ENCODE data around the gene NECAB2. TPM values are rescaled to one million over a fixed set of nuclear protein-coding genes. Genes with fewer than 3 reads are reported as not detected.

The NECAB2 gene
- total RNA-seq, 4 donors from 2014 or later, result not detected

- TF ChIP-seq POLR2A (IDR thresholded peaks at IDR 0.05) (no peak), EP300 (IDR thresholded peaks at IDR 0.05) (no peak), POLR2AphosphoS5 (IDR thresholded peaks at IDR 0.05) (no peak)
- TF ChIP-seq, protein P1, sequence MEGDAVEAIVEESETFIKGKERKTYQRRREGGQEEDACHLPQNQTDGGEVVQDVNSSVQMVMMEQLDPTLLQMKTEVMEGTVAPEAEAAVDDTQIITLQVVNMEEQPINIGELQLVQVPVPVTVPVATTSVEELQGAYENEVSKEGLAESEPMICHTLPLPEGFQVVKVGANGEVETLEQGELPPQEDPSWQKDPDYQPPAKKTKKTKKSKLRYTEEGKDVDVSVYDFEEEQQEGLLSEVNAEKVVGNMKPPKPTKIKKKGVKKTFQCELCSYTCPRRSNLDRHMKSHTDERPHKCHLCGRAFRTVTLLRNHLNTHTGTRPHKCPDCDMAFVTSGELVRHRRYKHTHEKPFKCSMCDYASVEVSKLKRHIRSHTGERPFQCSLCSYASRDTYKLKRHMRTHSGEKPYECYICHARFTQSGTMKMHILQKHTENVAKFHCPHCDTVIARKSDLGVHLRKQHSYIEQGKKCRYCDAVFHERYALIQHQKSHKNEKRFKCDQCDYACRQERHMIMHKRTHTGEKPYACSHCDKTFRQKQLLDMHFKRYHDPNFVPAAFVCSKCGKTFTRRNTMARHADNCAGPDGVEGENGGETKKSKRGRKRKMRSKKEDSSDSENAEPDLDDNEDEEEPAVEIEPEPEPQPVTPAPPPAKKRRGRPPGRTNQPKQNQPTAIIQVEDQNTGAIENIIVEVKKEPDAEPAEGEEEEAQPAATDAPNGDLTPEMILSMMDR (IDR thresholded peaks at IDR 0.05), result no peak
- no peaks in the 10 kb centered on the region for H3K4me1 ChIP-seq
- no peak overlapping the region for H3K4me3 ChIP-seq
- peaks cover 13% of the 10 kb centered on the region for H3K27me3 ChIP-seq
- no peaks in the 10 kb centered on the region for H3K9me3 ChIP-seq
- WGBS, result 73% methylated on average over 6 of the region's 7 CpGs
- H3K36me3 ChIP-seq, result no peaks in the 10 kb centered on the region
- H3K27ac ChIP-seq, result no peak overlapping the region
- no peak for DNase-seq (ENCODE audit: low spot score in 2 of 2)
Measured at GRCh38 chr16:84004442-84004841, 36.4 kb downstream of the NECAB2 start.

DNA sequence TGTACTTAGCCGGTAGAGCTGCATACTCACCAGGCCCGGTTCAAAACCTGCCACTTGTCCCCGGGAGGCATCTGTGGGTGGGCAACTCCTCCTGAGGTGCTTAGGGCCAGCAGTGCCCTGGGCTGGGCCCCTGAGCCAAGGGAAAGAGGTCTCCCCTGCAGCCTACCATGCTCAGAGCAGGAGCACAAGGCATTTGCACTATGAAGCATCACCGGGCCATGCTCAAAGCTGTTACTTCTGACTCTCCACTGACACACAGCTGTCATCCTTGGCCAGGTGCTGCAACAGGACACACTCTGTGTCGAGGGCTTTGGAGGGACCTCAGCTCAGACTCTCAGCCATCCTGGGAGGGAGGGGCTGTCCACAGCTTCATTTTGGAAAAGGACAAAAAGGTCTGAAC is 37.3 kb downstream of the NECAB2 start:
- Histone ChIP-seq H3K36me3 (no peaks in the 10 kb centered on the region), H3K27ac (no peak overlapping the region), H3K4me3 (no peak overlapping the region), H3K4me1 (no peaks in the 10 kb centered on the region), H3K9me3 (no peaks in the 10 kb centered on the region), H3K27me3 (peaks cover 13% of the 10 kb centered on the region)
- 69% methylated on average over 5 of the region's 5 CpGs for WGBS
- no peak for DNase-seq (ENCODE audit: low spot score in 2 of 2)
- TF ChIP-seq EP300 (IDR thresholded peaks at IDR 0.05) (no peak), POLR2A (IDR thresholded peaks at IDR 0.05) (no peak), POLR2AphosphoS5 (IDR thresholded peaks at IDR 0.05) (no peak)
- TF ChIP-seq, protein P1 (IDR thresholded peaks at IDR 0.05), result no peak

- no peak overlapping the region for H3K27ac ChIP-seq
- no peaks in the 10 kb centered on the region for H3K9me3 ChIP-seq
- DNase-seq (ENCODE audit: low spot score in 2 of 2), result no peak
- TF ChIP-seq, protein P1 (IDR thresholded peaks at IDR 0.05), result no peak
- TF ChIP-seq EP300 (IDR thresholded peaks at IDR 0.05), result no peak
- no peak for TF ChIP-seq POLR2A (IDR thresholded peaks at IDR 0.05)
- no peak for TF ChIP-seq POLR2AphosphoS5 (IDR thresholded peaks at IDR 0.05)
- H3K4me1 ChIP-seq, result no peaks in the 10 kb centered on the region
- H3K36me3 ChIP-seq, result no peaks in the 10 kb centered on the region
- no peak overlapping the region for H3K4me3 ChIP-seq
- WGBS, result 78% methylated on average over 4 of the region's 4 CpGs
- H3K27me3 ChIP-seq, result peaks cover 11% of the 10 kb centered on the region
Measured at GRCh38 chr16:84007520-84007919, 39.5 kb downstream of the NECAB2 start.

- DNase-seq (ENCODE audit: low spot score in 2 of 2), result no peak
- H3K27ac ChIP-seq, result no peak overlapping the region
- 60% methylated on average over 8 of the region's 8 CpGs for WGBS
- no peaks in the 10 kb centered on the region for H3K4me1 ChIP-seq
- no peak overlapping the region for H3K4me3 ChIP-seq
- H3K27me3 ChIP-seq, result peaks cover 7% of the 10 kb centered on the region
- TF ChIP-seq, protein P1 (IDR thresholded peaks at IDR 0.05), result no peak
- TF ChIP-seq EP300 (IDR thresholded peaks at IDR 0.05) (no peak), POLR2AphosphoS5 (IDR thresholded peaks at IDR 0.05) (no peak), POLR2A (IDR thresholded peaks at IDR 0.05) (no peak)
- H3K36me3 ChIP-seq, result no peaks in the 10 kb centered on the region
- H3K9me3 ChIP-seq, result no peaks in the 10 kb centered on the region
Measured at GRCh38 chr16:84007965-84008364, 39.9 kb downstream of the NECAB2 start.

DNA sequence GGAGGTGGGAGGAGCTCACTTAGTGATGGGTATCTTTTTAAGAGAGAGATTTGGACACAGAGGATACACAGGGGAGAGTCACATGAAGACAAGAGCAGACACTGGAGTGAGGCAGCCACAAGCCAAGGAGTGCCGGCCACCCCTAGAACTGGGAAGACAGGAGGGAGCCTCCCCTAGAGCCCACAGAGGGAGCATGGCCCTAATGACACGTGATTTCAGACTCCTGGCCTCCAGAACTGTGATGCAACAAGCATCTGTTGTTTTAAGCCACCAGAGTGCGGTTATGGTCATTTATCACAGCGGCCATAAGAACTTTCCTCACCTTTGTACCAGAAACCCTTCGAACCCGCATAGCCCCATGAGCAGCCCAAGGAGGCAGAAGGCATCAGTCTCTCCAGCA is 41.2 kb downstream of the NECAB2 start:
- DNase-seq (ENCODE audit: low spot score in 2 of 2), result no peak
- no peaks in the 10 kb centered on the region for H3K4me1 ChIP-seq
- H3K36me3 ChIP-seq, result no peaks in the 10 kb centered on the region
- 95% methylated on average over 5 of the region's 6 CpGs for whole genome bisulfite sequencing
- TF ChIP-seq POLR2AphosphoS5 (IDR thresholded peaks at IDR 0.05) (no peak), EP300 (IDR thresholded peaks at IDR 0.05) (no peak), POLR2A (IDR thresholded peaks at IDR 0.05) (no peak)
- TF ChIP-seq, protein P1 (IDR thresholded peaks at IDR 0.05), result no peak
- H3K27ac ChIP-seq, result no peak overlapping the region
- no peak overlapping the region for H3K4me3 ChIP-seq
- H3K27me3 ChIP-seq, result peaks cover 3% of the 10 kb centered on the region
- H3K9me3 ChIP-seq, result no peaks in the 10 kb centered on the region

Data from suprapubic skin (tissue), 4 donors.